HG03571 (cell line): Measurements from ENCODE around the gene LMX1B.

Experiments used
- ATAC-seq: cut with Tn5 transposase; IDR thresholded peaks from one replicate; pipeline ENCODE4 v1.9.1; 2021; ENCODE audit not compliant: unreplicated experiment

LMX1B gene

GRCh38 chr9:126734877-126735276 lies 121.1 kb downstream of the LMX1B start:
- no peak for ATAC-seq

GRCh38 chr9:126735482-126735881 lies 121.8 kb downstream of the LMX1B start:
- no peak for ATAC-seq

GRCh38 chr9:126738553-126738952 lies 124.8 kb downstream of the LMX1B start:
- no peak for ATAC-seq

GRCh38 chr9:126743041-126743440 lies 129.3 kb downstream of the LMX1B start:
- ATAC-seq, result no peak

- ATAC-seq, result no peak
These were observed 132.1 kb downstream of the LMX1B start for GRCh38 chr9:126745574-126746411.
